K562 (cell line): Measurements from ENCODE around the gene RAB3D. TPM values are rescaled to one million over a fixed set of nuclear protein-coding genes. Genes with fewer than 3 reads are reported as not detected.

Source experiments
- CXXC5 ChIP-seq: fragments of 250-450 bp; sonication (Bioruptor Pico); IDR thresholded peaks from 2 replicates; pipeline ENCODE4 v1.8.0; 2022; ENCODE audit warnings: inconsistent platforms, mild to moderate bottlenecking, moderate library complexity
- DMBX1 ChIP-seq: fragments of 250-450 bp; sonication (Bioruptor Pico); IDR thresholded peaks from 2 replicates; pipeline ENCODE4 v1.8.0; 2022; ENCODE audit warnings: inconsistent platforms, mild to moderate bottlenecking, moderate library complexity, borderline replicate concordance
- ETS2 ChIP-seq: IDR thresholded peaks from 2 replicates; pipeline ENCODE4 v1.6.1; 2016; ENCODE audit warnings: borderline replicate concordance, missing genetic modification characterization, mild to moderate bottlenecking, moderate library complexity, missing compliant biosample characterization; ENCODE audit not compliant: poor library complexity, severe bottlenecking
- FOS ChIP-seq: IDR thresholded peaks from 3 replicates; pipeline ENCODE4 v1.6.1; 2011; ENCODE audit not compliant: insufficient read length; ENCODE audit errors: extremely low read depth
- HSF4 ChIP-seq: fragments of 250-450 bp; sonication (Bioruptor Pico); IDR thresholded peaks from 2 replicates; pipeline ENCODE4 v2.1.2; 2022; ENCODE audit warnings: mild to moderate bottlenecking, moderate library complexity, borderline replicate concordance
- JUN ChIP-seq, 2 experiments: sonication (generic) in 1 of 2; formaldehyde crosslinking in 1 of 2; IDR thresholded peaks; 2 replicates each; pipeline versions ENCODE4 v1.6.1 to v1.8.0; 2012 to 2022; ENCODE audit warnings: borderline replicate concordance in 2 of 2, mild to moderate bottlenecking in 2 of 2, improper control_type of control experiment in 1 of 2, low read depth in 1 of 2, low read length in 1 of 2, missing genetic modification reagents in 1 of 2
- KLF1 ChIP-seq: fragments of 450-650 bp; IDR thresholded peaks from 2 replicates; pipeline ENCODE4 v1.6.1; 2016; ENCODE audit warnings: missing genetic modification characterization, missing compliant biosample characterization
- MXI1 ChIP-seq: IDR thresholded peaks from 2 replicates; pipeline ENCODE4 v1.6.1; 2011; ENCODE audit warnings: low read depth, mild to moderate bottlenecking, improper control_type of control experiment, low read length
- RB1 ChIP-seq: fragments of 450-650 bp; IDR thresholded peaks from 2 replicates; pipeline ENCODE4 v1.6.1; 2017; ENCODE audit warnings: low read depth, mild to moderate bottlenecking
- XRCC5 ChIP-seq: fragments of 200-400 bp; formaldehyde crosslinking; IDR thresholded peaks from 2 replicates; pipeline ENCODE4 v1.6.1; 2017; ENCODE audit warnings: low read depth, mild to moderate bottlenecking, low read length
- ZBED1 ChIP-seq: IDR thresholded peaks from 2 replicates; pipeline ENCODE4 v1.6.1; 2014
- ZNF511 ChIP-seq: sonication (generic); formaldehyde crosslinking; IDR thresholded peaks from 2 replicates; pipeline ENCODE4 v1.8.0; 2022; ENCODE audit warnings: mild to moderate bottlenecking, missing genetic modification reagents
- ZNF551 ChIP-seq: fragments of 250-450 bp; sonication (Bioruptor Pico); IDR thresholded peaks from 2 replicates; pipeline ENCODE4 v1.5.0; 2021; ENCODE audit warnings: mild to moderate bottlenecking, moderate library complexity
- ZSCAN32 ChIP-seq: fragments of 450-650 bp; formaldehyde crosslinking; IDR thresholded peaks from 2 replicates; pipeline ENCODE4 v1.4.0; 2020; ENCODE audit warnings: mild to moderate bottlenecking, moderate library complexity
- polyA plus RNA-seq, 8 experiments: library from polyadenylated mRNA; depleted of rRNA in 4 of 8; stranded (reverse) in 5 of 8; unstranded in 3 of 8; fragments of >200 nt; fragmentation: Nextera tagmentation in 2 of 8; fragmentation: Illumina TruSeq in 1 of 8; extraction: Ambion mirVana in 2 of 8; extraction: Trizol in 1 of 8; gene quantifications; 2 replicates each; pipeline versions ENCODE4 v1.2.1 to v1.2.3, GENCODE V29; 2011 to 2014; ENCODE audit warnings: inconsistent platforms in 1 of 8, missing spikeins in 1 of 8
- total RNA-seq, 7 experiments: library from RNA; depleted of rRNA in 6 of 7; stranded (reverse); fragments of >200 nt in 6 of 7; fragmentation: Illumina TruSeq in 2 of 7; extraction: Trizol in 2 of 7; gene quantifications; 2 replicates each; pipeline versions ENCODE4 v1.2.1 to v1.2.3, GENCODE V29; 2011 to 2021; ENCODE audit warnings: low replicate concordance in 1 of 7
- TF ChIP-seq, protein P1 (sequence below): fragments of 250-450 bp; sonication (Bioruptor Pico); IDR thresholded peaks from 2 replicates; pipeline ENCODE4 v1.8.0; 2021; ENCODE audit warnings: moderate library complexity, mild to moderate bottlenecking, inconsistent platforms
- TF ChIP-seq, protein P2 (sequence below): sonication (generic); formaldehyde crosslinking; IDR thresholded peaks from 2 replicates; pipeline ENCODE4 v1.8.0; 2022; ENCODE audit warnings: missing genetic modification reagents, mild to moderate bottlenecking, moderate library complexity, borderline replicate concordance
- TF ChIP-seq, protein P3 (sequence below): fragments of 450-650 bp; IDR thresholded peaks from 2 replicates; pipeline ENCODE4 v1.6.1; 2016; ENCODE audit warnings: low read depth

The RAB3D gene
- total and polyA plus RNA-seq, 9 of the 15 experiments (the other 6 are each of a cell fraction or from before 2014, with no cell fraction given): 0.34 to 3.3 (median 1.3) TPM

- no peak for TF ChIP-seq ETS2 (tag)
- no peak for TF ChIP-seq ZNF551 (CRISPR knock-in tag)
- TF ChIP-seq ZSCAN32 (CRISPR knock-in tag): 0 out of 2 replicates have a peak, but pooled peaks have one; percentile 50
- TF ChIP-seq XRCC5: no peak
- TF ChIP-seq, protein P1, sequence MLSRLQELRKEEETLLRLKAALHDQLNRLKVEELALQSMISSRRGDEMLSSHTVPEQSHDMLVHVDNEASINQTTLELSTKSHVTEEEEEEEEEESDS: no peak
- TF ChIP-seq HSF4 (CRISPR knock-in tag): no peak
- peak; percentile 95 for TF ChIP-seq ZNF511 (CRISPR knock-in tag)
- peak; percentile 92 for TF ChIP-seq FOS
- TF ChIP-seq, protein P2, sequence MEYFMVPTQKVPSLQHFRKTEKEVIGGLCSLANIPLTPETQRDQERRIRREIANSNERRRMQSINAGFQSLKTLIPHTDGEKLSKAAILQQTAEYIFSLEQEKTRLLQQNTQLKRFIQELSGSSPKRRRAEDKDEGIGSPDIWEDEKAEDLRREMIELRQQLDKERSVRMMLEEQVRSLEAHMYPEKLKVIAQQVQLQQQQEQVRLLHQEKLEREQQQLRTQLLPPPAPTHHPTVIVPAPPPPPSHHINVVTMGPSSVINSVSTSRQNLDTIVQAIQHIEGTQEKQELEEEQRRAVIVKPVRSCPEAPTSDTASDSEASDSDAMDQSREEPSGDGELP (CRISPR knock-in tag): peak; percentile 76; the same call in 1 of the 2 replicates
- TF ChIP-seq RB1: peak; percentile 44; the same call in 1 of the 2 replicates
- TF ChIP-seq, protein P3, sequence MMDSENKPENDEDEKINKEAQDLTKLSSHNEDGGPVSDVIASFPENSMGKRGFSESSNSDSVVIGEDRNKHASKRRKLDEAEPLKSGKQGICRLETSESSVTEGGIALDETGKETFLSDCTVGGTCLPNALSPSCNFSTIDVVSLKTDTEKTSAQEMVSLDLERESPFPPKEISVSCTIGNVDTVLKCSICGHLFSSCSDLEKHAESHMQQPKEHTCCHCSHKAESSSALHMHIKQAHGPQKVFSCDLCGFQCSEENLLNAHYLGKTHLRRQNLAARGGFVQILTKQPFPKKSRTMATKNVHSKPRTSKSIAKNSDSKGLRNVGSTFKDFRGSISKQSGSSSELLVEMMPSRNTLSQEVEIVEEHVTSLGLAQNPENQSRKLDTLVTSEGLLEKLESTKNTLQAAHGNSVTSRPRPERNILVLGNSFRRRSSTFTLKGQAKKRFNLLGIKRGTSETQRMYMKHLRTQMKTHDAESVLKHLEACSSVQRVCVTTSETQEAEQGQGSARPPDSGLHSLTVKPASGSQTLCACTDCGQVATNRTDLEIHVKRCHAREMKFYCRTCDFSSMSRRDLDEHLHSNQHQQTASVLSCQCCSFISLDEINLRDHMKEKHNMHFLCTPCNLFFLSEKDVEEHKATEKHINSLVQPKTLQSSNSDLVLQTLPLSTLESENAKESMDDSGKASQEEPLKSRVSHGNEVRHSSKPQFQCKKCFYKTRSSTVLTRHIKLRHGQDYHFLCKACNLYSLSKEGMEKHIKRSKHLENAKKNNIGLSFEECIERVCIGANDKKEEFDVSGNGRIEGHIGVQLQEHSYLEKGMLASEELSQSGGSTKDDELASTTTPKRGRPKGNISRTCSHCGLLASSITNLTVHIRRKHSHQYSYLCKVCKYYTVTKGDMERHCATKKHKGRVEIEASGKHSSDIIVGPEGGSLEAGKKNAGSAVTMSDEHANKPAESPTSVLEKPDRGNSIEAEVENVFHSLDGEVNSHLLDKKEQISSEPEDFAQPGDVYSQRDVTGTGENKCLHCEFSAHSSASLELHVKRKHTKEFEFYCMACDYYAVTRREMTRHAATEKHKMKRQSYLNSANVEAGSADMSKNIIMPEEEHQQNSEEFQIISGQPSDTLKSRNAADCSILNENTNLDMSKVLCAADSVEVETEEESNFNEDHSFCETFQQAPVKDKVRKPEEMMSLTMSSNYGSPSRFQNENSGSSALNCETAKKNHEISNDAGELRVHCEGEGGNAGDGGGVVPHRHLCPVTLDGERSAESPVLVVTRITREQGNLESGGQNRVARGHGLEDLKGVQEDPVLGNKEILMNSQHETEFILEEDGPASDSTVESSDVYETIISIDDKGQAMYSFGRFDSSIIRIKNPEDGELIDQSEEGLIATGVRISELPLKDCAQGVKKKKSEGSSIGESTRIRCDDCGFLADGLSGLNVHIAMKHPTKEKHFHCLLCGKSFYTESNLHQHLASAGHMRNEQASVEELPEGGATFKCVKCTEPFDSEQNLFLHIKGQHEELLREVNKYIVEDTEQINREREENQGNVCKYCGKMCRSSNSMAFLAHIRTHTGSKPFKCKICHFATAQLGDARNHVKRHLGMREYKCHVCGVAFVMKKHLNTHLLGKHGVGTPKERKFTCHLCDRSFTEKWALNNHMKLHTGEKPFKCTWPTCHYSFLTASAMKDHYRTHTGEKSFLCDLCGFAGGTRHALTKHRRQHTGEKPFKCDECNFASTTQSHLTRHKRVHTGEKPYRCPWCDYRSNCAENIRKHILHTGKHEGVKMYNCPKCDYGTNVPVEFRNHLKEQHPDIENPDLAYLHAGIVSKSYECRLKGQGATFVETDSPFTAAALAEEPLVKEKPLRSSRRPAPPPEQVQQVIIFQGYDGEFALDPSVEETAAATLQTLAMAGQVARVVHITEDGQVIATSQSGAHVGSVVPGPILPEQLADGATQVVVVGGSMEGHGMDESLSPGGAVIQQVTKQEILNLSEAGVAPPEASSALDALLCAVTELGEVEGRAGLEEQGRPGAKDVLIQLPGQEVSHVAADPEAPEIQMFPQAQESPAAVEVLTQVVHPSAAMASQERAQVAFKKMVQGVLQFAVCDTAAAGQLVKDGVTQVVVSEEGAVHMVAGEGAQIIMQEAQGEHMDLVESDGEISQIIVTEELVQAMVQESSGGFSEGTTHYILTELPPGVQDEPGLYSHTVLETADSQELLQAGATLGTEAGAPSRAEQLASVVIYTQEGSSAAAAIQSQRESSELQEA: no peak
- no peak; the same call in 1 of the 2 replicates for TF ChIP-seq MXI1
- no peak for TF ChIP-seq ZBED1
- TF ChIP-seq JUN (IDR thresholded peaks at IDR 0.05; ENCODE audit: borderline replicate concordance, low read depth, low read length): peak; percentile 14; the same call in 1 of the 2 replicates
- TF ChIP-seq JUN (CRISPR knock-in tag; IDR thresholded peaks at IDR 0.05; ENCODE audit: borderline replicate concordance): no peak
- TF ChIP-seq CXXC5 (CRISPR knock-in tag): peak; percentile 95
- TF ChIP-seq DMBX1 (CRISPR knock-in tag): 0 out of 2 replicates have a peak, but pooled peaks have one; percentile 21
- no peak for TF ChIP-seq KLF1 (tag)
Measured at GRCh38 chr19:11374433-11375142, 35.1 kb upstream of the RAB3D start, which contains the start of gene SWSAP1 (continued).
